ENCODE results near the gene GLT1D1. TPM values are rescaled to one million over a fixed set of nuclear protein-coding genes. Genes with fewer than 3 reads are reported as not detected.

The GLT1D1 gene
- total RNA-seq, 1 donor from 2014 or later = 6.5 TPM

- Mint-ChIP-seq H3K4me3 (ENCODE audit: low read depth) (no peak overlapping the region), H3K36me3 (ENCODE audit: insufficient read depth) (no peaks in the 10 kb centered on the region), H3K9me3 (ENCODE audit: low read depth) (no peaks in the 10 kb centered on the region), H3K27ac (no peak overlapping the region), H3K4me1 (ENCODE audit: low read depth) (peaks cover 5% of the 10 kb centered on the region), H3K27me3 (peaks cover 7% of the 10 kb centered on the region)
- TF ChIP-seq CTCF (IDR thresholded peaks at IDR 0.05; ENCODE audit: unreplicated experiment) = no peak
- DNase-seq (ENCODE audit: low spot score, unreplicated experiment) = no peak
Measured at GRCh38 chr12:128933039-128933438, 79.8 kb downstream of the GLT1D1 start.

GRCh38 chr12:128933926-128934325, 80.6 kb downstream of the GLT1D1 start:
- no peak for DNase-seq (ENCODE audit: low spot score, unreplicated experiment)

DNA sequence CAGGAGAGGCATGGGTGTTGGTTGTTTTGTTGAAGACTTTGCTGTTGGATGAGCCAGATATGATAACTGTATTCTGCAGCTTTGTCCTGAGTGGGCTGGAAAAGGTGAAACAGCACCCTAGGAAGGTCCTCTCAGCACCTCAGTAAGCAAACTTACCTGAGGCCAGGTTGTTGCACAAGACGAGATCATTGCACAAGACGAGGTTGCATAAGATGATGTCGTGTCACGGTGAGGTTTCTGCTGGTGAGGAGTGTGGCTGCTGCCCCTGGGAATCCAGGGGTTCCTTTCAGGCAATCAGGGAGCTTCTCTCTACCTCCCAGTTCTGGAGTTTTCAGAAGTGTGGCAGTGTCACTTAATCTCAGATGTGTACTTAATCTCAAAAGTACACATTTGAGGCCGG, 85.6 kb downstream of the GLT1D1 start:
- peaks cover 3% of the 10 kb centered on the region for H3K36me3 Mint-ChIP-seq (ENCODE audit: insufficient read depth)
- peaks cover 4% of the 10 kb centered on the region for H3K9me3 Mint-ChIP-seq (ENCODE audit: low read depth)
- no peak overlapping the region for H3K4me3 Mint-ChIP-seq (ENCODE audit: low read depth)
- peaks cover 9% of the 10 kb centered on the region for H3K4me1 Mint-ChIP-seq (ENCODE audit: low read depth)
- TF ChIP-seq CTCF (IDR thresholded peaks at IDR 0.05; ENCODE audit: unreplicated experiment) = no peak
- peaks cover 10% of the 10 kb centered on the region for H3K27me3 Mint-ChIP-seq
- DNase-seq (ENCODE audit: low spot score, unreplicated experiment) = no peak
- no peak overlapping the region for H3K27ac Mint-ChIP-seq

More at GRCh38 chr12:128933926-128934325, 80.6 kb downstream of the GLT1D1 start:
- Mint-ChIP-seq H3K4me1 (ENCODE audit: low read depth) (peaks cover 5% of the 10 kb centered on the region), H3K36me3 (ENCODE audit: insufficient read depth) (no peaks in the 10 kb centered on the region), H3K4me3 (ENCODE audit: low read depth) (no peak overlapping the region), H3K9me3 (ENCODE audit: low read depth) (no peaks in the 10 kb centered on the region), H3K27me3 (peaks cover 7% of the 10 kb centered on the region), H3K27ac (no peak overlapping the region)
- TF ChIP-seq CTCF (IDR thresholded peaks at IDR 0.05; ENCODE audit: unreplicated experiment) = no peak

DNA sequence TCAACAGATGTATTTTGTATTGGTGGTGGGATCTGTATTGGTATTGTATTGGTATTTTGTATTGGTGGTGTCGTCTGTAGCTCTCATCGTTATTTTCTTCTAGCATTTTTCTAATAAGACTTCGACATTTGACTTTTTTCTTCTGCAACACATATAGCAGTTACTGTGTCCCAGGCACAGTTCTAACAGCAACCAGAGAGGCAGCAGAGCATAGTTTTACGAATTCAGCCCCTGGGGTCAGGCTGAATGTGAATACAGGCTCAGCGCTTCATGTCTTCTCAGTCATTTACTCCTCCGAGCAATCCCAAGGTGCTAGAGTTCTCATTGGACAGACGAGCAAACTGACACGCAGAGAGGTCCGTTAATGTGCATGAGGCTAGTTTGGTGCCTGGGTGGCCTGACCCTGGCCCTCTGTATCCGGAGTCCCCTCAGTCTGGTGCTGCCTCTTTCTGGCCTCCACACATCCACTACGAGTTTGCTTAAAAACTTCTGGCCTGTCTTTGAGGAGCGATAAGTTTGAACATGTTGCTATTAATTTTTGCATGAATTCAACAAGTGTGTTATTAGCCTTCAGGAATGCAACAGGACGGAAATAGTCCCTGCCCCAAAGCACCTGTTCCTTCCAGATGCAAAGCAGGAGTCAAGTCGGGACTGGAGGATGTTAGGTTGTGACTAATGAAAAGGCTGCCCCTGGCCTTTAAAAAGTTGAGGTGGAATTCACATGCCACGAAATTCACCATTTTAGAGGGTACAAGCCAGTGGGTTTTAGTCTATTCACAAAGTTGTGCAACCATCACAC, 87.0 kb downstream of the GLT1D1 start:
- DNase-seq (ENCODE audit: low spot score, unreplicated experiment) = no peak
- Mint-ChIP-seq H3K27me3 (peaks cover 10% of the 10 kb centered on the region), H3K27ac (no peak overlapping the region), H3K4me1 (ENCODE audit: low read depth) (peaks cover 9% of the 10 kb centered on the region), H3K9me3 (ENCODE audit: low read depth) (peaks cover 4% of the 10 kb centered on the region), H3K4me3 (ENCODE audit: low read depth) (no peak overlapping the region), H3K36me3 (ENCODE audit: insufficient read depth) (peaks cover 3% of the 10 kb centered on the region)
- no peak for TF ChIP-seq CTCF (IDR thresholded peaks at IDR 0.05; ENCODE audit: unreplicated experiment)

- H3K36me3 Mint-ChIP-seq (ENCODE audit: insufficient read depth) = peaks cover 3% of the 10 kb centered on the region
- no peak for DNase-seq (ENCODE audit: low spot score, unreplicated experiment)
- H3K4me1 Mint-ChIP-seq (ENCODE audit: low read depth) = peaks cover 9% of the 10 kb centered on the region
- H3K9me3 Mint-ChIP-seq (ENCODE audit: low read depth) = peaks cover 4% of the 10 kb centered on the region
- H3K4me3 Mint-ChIP-seq (ENCODE audit: low read depth) = no peak overlapping the region
- no peak overlapping the region for H3K27ac Mint-ChIP-seq
- H3K27me3 Mint-ChIP-seq = peaks cover 10% of the 10 kb centered on the region
- no peak for TF ChIP-seq CTCF (IDR thresholded peaks at IDR 0.05; ENCODE audit: unreplicated experiment)
Measured at GRCh38 chr12:128940974-128941373, 87.7 kb downstream of the GLT1D1 start.

Measured in progenitor cell of endocrine pancreas (in vitro differentiated cells).